ENCODE results near the gene RPL12. TPM values are rescaled to one million over a fixed set of nuclear protein-coding genes. Genes with fewer than 3 reads are reported as not detected.
A peak's percentile ranks its signal among the peaks of the same experiment; 100 is the strongest.

Gene RPL12
- total and polyA plus RNA-seq, 2 of the 13 experiments (the other 11 are each of a cell fraction or from before 2014, with no cell fraction given): 1,551 to 2,590 TPM

DNA sequence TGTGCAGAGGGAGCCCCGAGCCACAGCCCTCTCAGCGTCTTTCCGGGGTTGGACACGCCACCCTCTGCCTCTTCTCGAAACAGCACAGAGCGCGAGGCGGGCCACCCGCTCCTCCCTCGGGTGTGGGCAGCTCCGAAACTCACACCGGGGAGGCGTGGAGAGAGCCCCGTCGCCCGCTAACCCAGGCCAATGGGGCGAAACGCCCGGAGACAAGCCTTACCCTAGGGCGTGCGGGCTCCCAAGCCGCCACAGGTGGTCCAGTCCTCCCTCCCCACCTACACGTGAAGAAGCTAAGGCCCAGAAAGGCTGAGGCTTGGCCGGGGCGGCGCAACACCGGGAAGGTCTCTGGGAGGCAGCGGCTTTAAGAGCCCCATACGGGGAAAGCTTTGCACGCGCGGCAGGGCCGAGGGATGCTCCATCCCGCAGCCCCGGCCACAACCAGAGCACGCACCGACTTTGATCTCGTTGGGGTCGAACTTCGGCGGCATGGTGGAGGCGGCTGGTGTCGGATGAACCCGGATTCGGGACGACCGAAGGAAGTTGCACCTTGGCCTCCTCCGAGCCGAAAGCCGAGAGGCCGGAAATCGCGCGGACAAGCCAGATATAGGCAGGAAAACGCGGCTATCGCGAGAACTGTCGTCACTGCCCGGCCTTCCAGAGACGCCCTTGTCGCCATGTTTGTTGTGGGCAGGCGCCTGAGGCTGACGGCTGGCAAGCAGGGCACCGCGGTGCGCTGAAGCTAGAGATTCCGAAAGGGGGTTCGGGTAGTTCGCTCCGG is at the start of gene RPL12, which contains the start of gene LRSAM1 (continued):
- TF ChIP-seq, protein P1, sequence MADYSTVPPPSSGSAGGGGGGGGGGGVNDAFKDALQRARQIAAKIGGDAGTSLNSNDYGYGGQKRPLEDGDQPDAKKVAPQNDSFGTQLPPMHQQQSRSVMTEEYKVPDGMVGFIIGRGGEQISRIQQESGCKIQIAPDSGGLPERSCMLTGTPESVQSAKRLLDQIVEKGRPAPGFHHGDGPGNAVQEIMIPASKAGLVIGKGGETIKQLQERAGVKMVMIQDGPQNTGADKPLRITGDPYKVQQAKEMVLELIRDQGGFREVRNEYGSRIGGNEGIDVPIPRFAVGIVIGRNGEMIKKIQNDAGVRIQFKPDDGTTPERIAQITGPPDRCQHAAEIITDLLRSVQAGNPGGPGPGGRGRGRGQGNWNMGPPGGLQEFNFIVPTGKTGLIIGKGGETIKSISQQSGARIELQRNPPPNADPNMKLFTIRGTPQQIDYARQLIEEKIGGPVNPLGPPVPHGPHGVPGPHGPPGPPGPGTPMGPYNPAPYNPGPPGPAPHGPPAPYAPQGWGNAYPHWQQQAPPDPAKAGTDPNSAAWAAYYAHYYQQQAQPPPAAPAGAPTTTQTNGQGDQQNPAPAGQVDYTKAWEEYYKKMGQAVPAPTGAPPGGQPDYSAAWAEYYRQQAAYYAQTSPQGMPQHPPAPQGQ (CRISPR knock-in tag; IDR thresholded peaks at IDR 0.05; ENCODE audit: borderline replicate concordance): no peak
- TF ChIP-seq ZNF530 (CRISPR knock-in tag; IDR thresholded peaks at IDR 0.05; ENCODE audit: low read depth) (no peak), RFXAP (CRISPR knock-in tag; IDR thresholded peaks at IDR 0.05; ENCODE audit: borderline replicate concordance) (peak; percentile 89), PTBP1 (IDR thresholded peaks at IDR 0.05; ENCODE audit: low read depth, low read length, poor library complexity, severe bottlenecking) (peak; percentile 14), DR1 (CRISPR knock-in tag; IDR thresholded peaks at IDR 0.05) (peak; percentile 98), ZMYM3 (CRISPR knock-in tag; IDR thresholded peaks at IDR 0.05) (no peak), ZMYM4 (CRISPR knock-in tag; IDR thresholded peaks at IDR 0.05) (peak; percentile 98), ZNF740 (CRISPR knock-in tag; IDR thresholded peaks at IDR 0.05) (peak; percentile 59; the same call in 1 of the 2 replicates), ZNF563 (CRISPR knock-in tag; IDR thresholded peaks at IDR 0.05) (peak; percentile 88), SMAD1 (CRISPR knock-in tag; IDR thresholded peaks at IDR 0.05; ENCODE audit: borderline replicate concordance, low read depth) (peak; percentile 93; the same call in 1 of the 2 replicates), ZNF17 (CRISPR knock-in tag; IDR thresholded peaks at IDR 0.05) (no peak; the same call in 1 of the 2 replicates), CCAR2 (optimal IDR thresholded peaks at IDR 0.05; ENCODE audit: low read depth, low read length) (no peak), ZBED4 (CRISPR knock-in tag; IDR thresholded peaks at IDR 0.05; ENCODE audit: borderline replicate concordance) (no peak; the same call in 1 of the 2 replicates), ZNF501 (CRISPR knock-in tag; IDR thresholded peaks at IDR 0.05) (peak; percentile 77), ZNF280B (CRISPR knock-in tag; IDR thresholded peaks at IDR 0.05; ENCODE audit: borderline replicate concordance) (peak; percentile 21; the same call in 1 of the 2 replicates), CBX1 (IDR thresholded peaks at IDR 0.05; ENCODE audit: low read depth) (peak; percentile 34)
- TF ChIP-seq, protein P2, sequence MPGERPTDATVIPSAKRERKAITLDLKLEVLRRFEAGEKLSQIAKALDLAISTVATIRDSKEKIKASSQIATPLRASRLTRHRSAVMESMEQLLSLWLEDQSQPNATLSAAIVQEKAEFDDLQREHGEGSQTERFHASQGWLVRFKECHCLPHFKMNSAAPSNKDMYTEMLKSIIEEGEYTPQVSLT (CRISPR knock-in tag; IDR thresholded peaks at IDR 0.05; ENCODE audit: borderline replicate concordance, low read depth): no peak
- TF ChIP-seq, protein P3, sequence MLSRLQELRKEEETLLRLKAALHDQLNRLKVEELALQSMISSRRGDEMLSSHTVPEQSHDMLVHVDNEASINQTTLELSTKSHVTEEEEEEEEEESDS (CRISPR knock-in tag; IDR thresholded peaks at IDR 0.05; ENCODE audit: borderline replicate concordance): no peak

Data from HepG2 (cell line).